NCI-H2227 treated with DMSO at 0.1 percent for 48 hours (cell line): Measurements from ENCODE around the gene TM7SF3.
A peak's percentile ranks its signal among the peaks of the same experiment; 100 is the strongest.
"Not testable (repeated sequence)": the region's sequence is repeated elsewhere in the genome, so short reads cannot be mapped to it uniquely, and the experiment has no call there.

Experiments used
- DNase-seq: peaks from one replicate; lab custom pipeline; 2025; lab: John Stamatoyannopoulos, UW

TM7SF3 gene

GRCh38 chr12:26978801-26979200, 35.4 kb downstream of the TM7SF3 start:
- no peak for DNase-seq

DNA sequence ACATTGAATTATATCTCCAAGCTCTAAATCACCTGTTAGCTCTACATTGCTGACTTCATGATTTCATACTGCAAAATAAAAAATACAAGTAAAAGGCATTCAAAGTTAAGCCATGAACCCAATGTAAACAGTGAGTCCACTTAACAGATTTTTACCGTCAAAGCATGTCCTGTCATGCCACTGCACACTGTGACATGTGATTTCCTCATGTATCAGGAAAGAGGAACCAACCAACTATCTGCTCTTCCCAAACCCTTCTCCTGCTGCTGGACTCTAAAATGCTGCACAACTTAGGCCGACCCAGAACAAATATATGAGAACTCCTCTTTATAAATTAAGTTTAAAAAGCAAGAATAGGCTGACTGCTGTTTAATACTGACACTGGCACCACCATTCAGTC, 37.5 kb downstream of the TM7SF3 start:
- DNase-seq: no peak

DNA sequence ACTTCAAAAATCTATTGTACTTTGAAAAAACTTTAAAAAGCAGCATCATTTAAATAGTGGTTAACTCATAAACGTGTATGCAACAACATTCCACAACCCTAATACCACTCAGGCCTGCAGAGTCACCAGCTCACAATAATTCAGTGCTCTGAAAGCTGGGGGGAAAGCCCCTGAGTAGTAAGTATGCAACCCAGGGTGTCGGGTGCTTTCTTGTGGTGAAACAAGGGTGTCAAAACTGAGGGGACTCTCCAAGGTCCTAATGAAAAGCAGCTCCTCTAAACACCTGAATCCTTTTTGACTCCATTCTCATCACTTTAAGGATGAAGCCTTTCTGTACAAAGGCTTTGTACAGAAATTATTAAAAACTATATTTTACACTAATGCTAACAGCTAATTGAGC, 42.2 kb downstream of the TM7SF3 start:
- DNase-seq: no peak

GRCh38 chr12:26970136-26970535, 44.0 kb downstream of the TM7SF3 start:
- no peak for DNase-seq

DNA sequence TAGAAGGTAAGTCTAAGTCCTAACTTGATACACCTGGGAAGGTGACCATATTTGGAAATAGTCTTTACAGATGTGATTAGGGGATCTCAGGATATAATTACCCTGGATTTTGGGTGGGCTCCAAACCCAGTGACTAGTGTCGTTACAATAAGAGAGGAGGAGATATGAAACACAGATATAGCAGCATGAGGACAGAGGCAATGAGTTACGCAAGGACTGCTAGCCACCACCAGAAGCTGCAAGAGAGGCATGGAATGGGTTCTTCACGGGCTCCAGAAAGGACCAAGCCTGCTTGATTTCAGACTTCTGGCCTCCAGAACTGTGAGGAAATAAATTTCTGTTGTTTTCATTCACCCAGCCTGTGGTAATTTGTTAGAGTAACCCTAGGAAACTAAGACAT, 47.3 kb downstream of the TM7SF3 start:
- no peak for DNase-seq

GRCh38 chr12:26963413-26963812, 50.8 kb downstream of the TM7SF3 start:
- DNase-seq: no peak

DNA sequence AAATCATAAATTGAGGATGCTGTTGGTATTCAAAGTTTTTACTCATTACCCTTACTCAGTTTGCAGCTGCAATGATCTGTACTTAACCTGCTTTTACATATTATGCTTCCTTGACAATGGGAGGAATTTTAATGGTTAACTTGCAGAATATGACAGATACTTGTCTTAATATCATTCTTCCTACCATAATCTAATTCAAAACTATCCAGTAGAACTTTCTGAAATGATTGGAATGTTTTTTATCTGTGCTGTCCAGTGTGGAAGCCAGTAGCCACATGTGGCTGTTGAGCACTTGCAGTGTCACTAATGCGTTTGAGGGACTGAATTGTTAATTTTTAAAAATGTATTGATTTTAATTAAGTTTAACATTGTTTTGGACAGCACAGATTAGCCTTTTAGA, 52.4 kb downstream of the TM7SF3 start:
- no peak for DNase-seq

DNA sequence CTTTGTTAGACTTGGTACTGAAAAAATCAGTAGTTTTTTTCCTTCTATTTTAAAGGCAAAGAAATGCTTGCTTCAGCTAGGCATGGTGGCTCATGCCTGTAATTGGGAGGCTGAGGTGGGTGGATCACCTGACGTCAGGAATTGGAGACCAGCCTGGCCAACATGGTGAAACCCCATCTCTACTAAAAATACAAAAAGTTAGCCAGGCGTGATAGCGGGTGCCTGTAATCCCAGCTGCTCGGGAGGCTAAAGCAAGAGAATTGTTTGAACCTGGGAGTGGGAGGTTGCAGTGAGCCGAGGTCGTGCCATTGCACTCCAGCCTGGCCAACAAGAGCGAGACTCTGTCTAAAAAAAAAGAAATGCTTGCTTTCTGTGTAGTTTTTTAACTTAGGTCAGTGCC, 52.8 kb downstream of the TM7SF3 start:
- not testable (repeated sequence) for DNase-seq

DNA sequence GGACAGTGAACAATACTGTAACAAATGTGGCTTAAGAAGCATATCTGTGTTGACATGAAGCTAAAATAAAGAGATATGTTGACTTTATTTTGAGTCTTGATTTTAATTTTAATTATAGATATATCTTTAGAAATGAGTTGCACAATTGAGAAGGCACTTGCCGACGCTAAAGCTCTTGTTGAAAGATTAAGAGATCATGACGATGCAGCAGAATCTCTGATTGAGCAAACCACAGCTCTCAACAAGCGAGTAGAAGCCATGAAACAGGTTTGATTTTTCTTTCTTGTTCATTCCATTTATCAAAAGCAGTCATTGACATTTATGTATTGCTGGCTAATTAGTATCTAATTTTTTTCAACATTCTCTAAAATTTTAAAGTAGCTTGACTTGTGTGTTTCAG, 60.2 kb downstream of the TM7SF3 start:
- DNase-seq: no peak

GRCh38 chr12:26953447-26953846, 60.7 kb downstream of the TM7SF3 start:
- no peak for DNase-seq

- no peak for DNase-seq
Measured at GRCh38 chr12:26948309-26948708, 65.9 kb downstream of the TM7SF3 start.

DNA sequence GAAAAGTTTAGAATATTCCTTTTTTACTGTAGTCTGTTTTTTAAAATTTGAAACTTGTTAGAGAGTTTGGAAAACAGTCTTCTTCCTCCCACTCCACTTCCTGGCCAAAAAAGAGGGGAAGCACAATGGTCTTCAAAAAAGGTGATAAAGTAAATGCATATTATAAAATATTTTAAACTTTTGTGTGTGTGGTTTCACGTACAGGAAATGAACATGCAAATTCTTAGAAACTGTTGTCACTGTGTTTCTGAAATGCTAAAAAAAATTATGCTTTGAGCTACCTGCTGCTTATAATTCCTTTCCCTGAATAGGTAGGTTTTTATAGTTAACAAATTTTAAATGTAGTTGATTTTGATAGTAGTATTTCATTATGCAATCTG, 73.0 kb downstream of the TM7SF3 start:
- no peak for DNase-seq

GRCh38 chr12:26940516-26941214, 73.5 kb downstream of the TM7SF3 start:
- DNase-seq: no peak

- no peak for DNase-seq
Measured at GRCh38 chr12:26939953-26940352, 74.2 kb downstream of the TM7SF3 start.

GRCh38 chr12:26939192-26939832, 74.9 kb downstream of the TM7SF3 start:
- no peak for DNase-seq

GRCh38 chr12:26938701-26939062, 75.5 kb downstream of the TM7SF3 start:
- peak; percentile 41 for DNase-seq

DNA sequence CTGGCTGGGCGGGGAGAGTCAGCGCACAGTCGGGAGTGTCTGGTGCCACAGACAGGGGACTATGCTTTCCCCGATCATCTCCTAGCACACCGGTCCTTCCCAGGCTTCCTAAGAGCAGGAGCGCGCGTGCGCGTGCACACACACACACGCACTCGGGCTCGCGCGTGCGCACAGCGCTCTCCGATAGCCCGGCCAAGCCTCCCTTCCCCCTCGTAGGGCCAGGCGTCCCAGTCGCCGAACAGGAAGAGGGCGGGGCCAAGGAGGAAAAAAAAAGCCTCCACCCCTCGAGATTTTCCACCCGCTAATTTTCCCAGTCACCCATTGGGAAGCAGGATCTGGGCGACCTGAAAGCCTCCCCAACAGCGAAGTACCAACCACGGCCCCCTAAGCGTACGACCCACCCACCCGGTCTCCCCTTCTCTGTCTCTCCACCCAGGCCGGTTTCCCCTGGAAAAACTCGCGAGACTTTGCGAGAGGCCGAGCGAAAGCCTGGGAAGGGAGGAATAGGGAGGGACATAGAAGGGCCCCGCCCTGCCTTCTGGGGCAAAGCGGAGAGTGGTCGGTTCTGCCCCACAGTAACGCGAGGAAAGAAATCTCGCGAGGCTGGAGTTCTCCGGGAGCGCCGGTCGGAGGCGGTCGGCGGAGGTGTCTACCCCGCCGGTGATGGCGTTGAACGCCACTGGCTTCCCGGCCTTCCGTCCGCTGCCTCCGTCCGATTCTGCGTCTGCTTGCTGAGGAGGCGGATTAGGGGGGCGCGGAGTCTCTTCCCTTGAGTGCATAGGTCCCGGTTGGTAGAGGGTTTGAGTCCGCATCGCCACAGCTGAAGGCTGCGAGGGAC, 76.1 kb downstream of the TM7SF3 start, which contains the start of the genes FGFR1OP2 and INTS13:
FGFR1OP2 (plus strand) TSS at position 608 of the 838 bp plus-strand sequence. CDS start 15,689 bp downstream, outside the sequence.
INTS13 (minus strand) TSS at position 119 of the 838 bp plus-strand sequence. CDS start 1,178 bp downstream, outside the sequence.
- peak; percentile 90 for DNase-seq

DNA sequence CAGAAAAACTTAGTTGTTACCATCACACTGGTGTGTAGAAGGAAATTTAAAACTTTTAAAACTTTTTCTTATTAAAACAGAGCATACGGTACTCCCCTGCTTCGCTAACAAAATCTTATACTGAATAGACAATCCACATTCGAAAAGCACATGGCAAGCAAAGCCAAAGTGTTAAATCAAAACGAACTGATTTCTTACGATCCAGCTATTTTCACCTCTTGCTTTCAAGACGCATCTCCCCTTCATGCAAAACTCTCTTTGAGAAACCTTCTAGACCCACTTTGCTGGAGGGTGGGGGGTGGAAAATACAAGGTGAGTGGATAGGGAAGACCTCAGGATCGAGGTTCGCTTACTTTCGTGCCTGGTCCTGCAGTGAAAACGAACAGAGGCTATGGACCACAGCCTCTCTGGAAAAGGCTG, 76.7 kb downstream of the TM7SF3 start:
- DNase-seq: no peak

DNA sequence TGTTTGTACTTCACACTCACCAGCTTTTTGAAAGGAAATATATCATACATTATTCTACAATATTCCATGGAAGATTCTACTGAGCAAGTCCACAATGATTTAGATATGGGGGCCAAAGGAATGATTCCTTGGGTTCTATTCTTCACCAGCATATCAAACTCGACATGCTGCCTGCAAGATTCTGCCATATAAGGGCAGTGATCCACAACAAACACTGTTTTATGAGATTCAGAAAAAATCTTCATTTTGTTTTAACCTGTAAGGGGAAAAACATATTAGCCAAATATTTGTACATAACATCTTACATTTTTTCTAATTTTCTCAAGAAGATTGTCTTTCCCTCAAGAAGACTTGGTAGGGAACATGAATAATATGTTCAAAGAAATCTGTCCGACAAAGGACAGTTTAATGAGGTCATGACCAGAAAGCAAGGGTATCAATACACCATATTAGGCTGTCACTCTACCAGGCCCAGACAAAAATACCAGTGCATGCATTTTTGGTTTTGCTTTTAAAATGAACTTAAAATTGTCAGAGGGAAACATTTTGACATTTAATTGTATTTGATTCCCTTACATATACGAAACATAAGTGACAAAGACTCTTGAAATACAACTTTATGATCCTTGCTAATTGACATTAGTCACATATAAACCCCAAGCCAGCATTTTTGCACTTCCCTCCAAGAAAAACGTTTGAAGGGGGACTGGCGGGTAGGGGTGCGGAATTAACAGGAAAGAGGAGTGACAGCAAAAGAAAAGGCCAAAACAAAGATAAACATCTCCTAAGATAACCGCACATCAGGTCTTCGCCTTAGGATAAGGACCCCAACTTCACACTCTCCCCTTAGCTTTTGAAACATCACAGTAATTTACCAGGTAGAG, 77.4 kb downstream of the TM7SF3 start:
- no peak for DNase-seq

DNA sequence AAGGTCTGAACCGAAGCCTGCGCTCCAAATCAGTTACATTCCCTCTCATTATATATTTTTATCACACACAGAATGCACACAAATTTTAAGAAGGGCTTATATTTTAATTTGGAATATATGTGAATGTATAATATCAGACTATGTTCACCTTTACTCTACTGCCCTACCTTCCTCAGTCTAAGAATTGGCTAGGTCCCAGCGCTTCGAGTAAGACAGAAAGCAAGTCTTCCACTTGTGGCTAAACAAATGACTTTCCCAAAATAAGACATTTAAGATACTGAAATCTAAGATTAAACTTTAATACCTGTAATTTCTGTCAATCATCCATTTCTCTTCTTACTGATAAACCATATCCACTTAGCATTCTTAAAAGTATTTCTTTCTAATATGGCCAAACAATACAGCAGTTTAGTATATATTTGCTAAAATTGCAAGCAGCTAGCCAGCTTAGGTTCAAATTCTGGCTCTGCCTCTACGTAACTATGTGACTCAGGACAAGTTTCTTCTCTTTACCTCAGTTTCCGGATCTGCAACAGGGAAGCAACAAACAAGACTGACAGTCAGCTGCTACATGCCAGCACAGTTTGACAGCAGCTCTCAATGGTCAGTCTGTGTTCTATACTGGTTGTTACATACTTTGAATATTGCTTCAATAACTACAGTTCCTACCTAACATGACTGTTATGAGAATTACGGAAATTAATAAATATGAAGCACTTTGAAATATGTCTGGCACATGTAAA, 78.4 kb downstream of the TM7SF3 start:
- DNase-seq: no peak

GRCh38 chr12:26929590-26929989, 84.6 kb downstream of the TM7SF3 start:
- no peak for DNase-seq
